ENCODE results near the gene SLC39A6. TPM values are rescaled to one million over a fixed set of nuclear protein-coding genes. Genes with fewer than 3 reads are reported as not detected.
"Not testable (repeated sequence)": the region's sequence is repeated elsewhere in the genome, so short reads cannot be mapped to it uniquely, and the experiment has no call there.

The SLC39A6 gene
- total RNA-seq: 10 to 100 TPM; 25.7 to 27.9 TPM
- long read RNA-seq, donor 1, transcript SLC39A6-201 (10 exons, 3,543 nt): major isoform, 8 of 11 reads
- long read RNA-seq, donor 1, partial matches to known transcripts: 1 of 11 reads
- long read RNA-seq, donor 1, other reads (novel, unspliced or antisense): 1 of 11 reads
- long read RNA-seq, donor 2, transcript SLC39A6-201 (10 exons, 3,543 nt): major isoform, 5 of 23 reads
- long read RNA-seq, donor 2, partial matches to known transcripts: 17 of 23 reads
- long read RNA-seq, donor 2, other reads (novel, unspliced or antisense): 0 of 23 reads

- DNase-seq (ENCODE audit: low spot score): peak; percentile 99
- intact Hi-C loops (cut with DNase I): no loop called here
Measured at GRCh38 chr18:36129300-36130038, at the start of gene SLC39A6, which contains the start of gene ELP2. TSS of gene SLC39A6 (minus strand) at chr18:36129340. CDS start at chr18:36127007, 2,333 bp downstream. TSS of gene ELP2 (plus strand) at chr18:36129899. CDS start at chr18:36129934, 35 bp downstream.

GRCh38 chr18:36177913-36178312, 48.8 kb upstream of the SLC39A6 start:
- no peak for DNase-seq (ENCODE audit: low spot score)
- intact Hi-C loops (cut with DNase I): no loop called here

GRCh38 chr18:36176711-36177110, 47.6 kb upstream of the SLC39A6 start:
- intact Hi-C loops (cut with DNase I): no loop called here
- DNase-seq (ENCODE audit: low spot score): no peak

- DNase-seq (ENCODE audit: low spot score): no peak
- intact Hi-C loops (cut with DNase I): no loop called here
Measured at GRCh38 chr18:36176177-36176584, 47.0 kb upstream of the SLC39A6 start.

DNA sequence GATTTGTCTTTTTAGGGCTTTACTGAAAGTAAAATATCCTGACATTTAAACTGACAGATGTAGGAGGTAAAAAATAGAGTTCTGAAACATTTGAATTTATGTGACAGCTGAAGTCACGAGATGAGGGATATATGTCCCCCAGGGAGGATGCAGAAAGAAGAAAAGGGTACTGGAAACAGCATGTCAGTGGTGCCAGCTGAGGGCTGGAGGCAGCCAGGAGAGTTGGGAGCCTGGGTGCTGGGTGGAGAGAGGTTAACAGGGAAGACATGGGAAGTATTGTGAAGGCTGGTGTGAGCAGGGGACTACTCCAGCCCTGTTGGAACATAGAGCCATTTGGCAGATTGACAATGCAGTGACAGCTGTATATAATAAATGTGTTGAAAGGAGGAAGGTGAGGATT, 46.3 kb upstream of the SLC39A6 start:
- no peak for DNase-seq (ENCODE audit: low spot score)
- intact Hi-C loops (cut with DNase I): no loop called here

DNA sequence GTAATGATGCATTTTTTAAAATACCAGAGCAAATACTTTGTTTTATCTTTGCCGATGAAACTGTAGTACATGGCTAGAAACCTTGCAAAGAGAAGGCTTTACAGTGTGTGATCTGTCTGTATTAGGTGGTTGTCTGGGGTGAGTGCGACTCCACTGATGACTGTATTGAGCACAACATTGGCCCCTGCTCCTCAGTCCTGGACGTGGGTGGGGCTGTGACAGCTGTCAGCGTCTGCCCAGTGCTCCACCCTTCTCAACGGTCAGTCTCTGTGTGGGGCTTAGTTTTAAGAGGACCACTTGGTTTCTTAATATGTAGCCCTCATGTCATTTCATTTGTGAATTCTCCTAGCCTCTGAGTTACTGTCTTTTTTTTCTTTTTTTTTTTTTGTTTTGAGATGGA, 40.8 kb upstream of the SLC39A6 start:
- intact Hi-C loops (cut with DNase I): no loop called here
- no peak for DNase-seq (ENCODE audit: low spot score)

DNA sequence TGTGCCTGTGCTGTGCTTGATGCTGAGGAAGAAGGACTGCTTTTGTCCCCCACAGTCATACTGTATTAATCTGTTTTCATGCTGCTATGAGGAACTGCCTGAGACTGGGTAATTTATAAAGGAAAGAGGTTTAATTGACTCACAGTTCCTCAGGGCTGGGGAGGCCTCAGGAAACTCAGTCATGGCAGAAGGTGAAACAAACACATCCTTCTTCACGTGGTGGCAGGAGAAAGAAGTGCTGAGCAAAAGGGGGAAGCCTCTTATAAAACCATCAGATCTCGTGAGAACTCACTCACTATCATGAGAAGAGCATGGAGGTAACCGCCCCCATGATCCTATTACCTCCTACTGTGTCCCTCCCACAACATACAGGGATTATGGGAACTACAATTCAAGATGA, 39.2 kb upstream of the SLC39A6 start:
- DNase-seq (ENCODE audit: low spot score); intact Hi-C loops (cut with DNase I): not testable (repeated sequence)

DNA sequence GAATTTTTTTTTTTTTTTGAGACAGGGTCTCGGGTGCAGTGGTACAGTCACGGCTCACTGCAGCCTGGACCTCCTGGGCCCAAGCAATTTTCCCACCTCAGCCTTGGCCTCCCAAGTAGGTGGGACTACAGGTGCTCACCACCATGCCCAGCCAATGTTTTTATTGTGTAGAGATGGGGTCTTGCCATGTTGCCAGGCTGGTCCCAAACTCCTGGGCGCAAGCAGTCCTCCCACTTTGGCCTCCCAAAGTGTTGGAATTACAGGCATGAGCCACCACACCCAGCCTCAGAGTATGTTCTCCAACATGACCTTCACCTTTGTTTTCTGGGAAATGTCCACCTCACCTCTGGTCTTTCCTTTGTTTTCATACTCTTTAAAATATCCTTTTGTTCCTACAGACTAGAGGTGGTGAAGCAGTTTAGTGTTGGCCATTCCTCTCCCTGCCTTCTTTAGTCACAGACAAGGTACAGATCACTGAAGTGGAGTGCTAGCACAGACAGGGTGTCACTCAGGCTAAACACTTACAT, 38.6 kb upstream of the SLC39A6 start:
- intact Hi-C loops (cut with DNase I): no loop called here
- DNase-seq (ENCODE audit: low spot score): no peak

GRCh38 chr18:36162981-36163380, 33.8 kb upstream of the SLC39A6 start:
- no peak for DNase-seq (ENCODE audit: low spot score)
- intact Hi-C loops (cut with DNase I): no loop called here

DNA sequence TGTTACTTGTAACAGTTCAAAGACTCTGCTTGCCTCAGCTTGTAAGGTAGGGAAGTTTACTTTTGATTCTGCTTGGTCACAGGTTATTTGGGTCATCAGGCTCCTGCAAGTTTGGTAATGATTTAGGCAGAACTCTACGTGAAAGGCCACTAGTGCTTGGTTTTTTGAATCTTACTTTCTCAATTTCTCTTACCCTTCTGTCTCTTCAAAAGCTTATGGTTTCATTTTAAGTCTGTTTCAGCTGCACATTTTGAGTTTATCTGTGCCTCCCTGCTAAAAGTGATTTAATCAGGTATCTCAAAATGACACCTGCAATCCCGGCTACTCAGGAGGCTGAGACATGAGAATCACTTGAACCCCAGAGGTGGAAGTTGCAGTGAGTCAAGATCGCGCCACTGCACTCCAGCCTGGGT, 31.8 kb upstream of the SLC39A6 start:
- DNase-seq (ENCODE audit: low spot score): no peak
- intact Hi-C loops (cut with DNase I): no loop called here

GRCh38 chr18:36158266-36158867, 29.2 kb upstream of the SLC39A6 start:
- intact Hi-C loops (cut with DNase I): no loop called here
- DNase-seq (ENCODE audit: low spot score): no peak

- intact Hi-C loops (cut with DNase I): no loop called here
- DNase-seq (ENCODE audit: low spot score): no peak
Measured at GRCh38 chr18:36157441-36157840, 28.3 kb upstream of the SLC39A6 start.

DNA sequence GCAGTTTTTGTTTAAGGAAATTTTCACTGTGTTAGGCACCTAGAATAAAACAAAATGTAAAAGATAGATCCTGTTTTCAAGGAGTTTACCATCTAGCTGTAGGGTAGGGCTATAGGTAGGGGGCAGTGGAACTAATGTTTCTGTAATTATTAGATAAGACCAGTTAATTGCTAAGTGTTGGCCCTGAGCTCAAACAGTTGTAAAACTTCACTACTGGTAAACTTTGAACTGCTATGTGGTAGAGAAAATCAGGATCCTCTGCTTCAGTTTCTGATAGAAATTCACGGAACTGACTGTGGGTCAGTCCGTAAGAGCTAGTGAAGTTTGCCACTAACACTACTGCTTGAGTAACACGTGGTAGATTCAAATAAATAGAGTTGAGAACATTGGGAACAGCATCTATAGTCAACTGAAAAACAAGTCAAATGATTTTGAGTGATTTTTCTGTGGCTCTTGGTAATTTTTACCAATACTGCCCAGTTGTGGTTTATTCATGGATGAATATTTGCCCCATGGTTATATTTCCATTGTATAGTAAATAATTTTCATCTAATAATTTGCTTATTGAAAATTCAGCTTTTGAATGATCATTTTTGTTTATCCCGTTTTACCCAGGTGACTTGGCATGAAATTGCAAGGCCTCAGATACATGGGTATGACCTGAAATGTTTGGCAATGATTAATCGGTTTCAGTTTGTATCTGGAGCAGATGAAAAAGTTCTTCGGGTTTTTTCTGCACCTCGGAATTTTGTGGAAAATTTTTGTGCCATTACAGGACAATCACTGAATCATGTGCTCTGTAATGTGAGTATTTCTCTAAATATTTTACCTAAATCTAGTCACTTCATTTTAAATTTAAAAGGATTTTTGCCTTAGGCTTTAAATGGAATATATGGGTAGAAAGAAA, 27.0 kb upstream of the SLC39A6 start:
- intact Hi-C loops (cut with DNase I): no loop called here
- no peak for DNase-seq (ENCODE audit: low spot score)

GRCh38 chr18:36153771-36154170, 24.6 kb upstream of the SLC39A6 start:
- intact Hi-C loops (cut with DNase I): no loop called here
- no peak for DNase-seq (ENCODE audit: low spot score)

DNA sequence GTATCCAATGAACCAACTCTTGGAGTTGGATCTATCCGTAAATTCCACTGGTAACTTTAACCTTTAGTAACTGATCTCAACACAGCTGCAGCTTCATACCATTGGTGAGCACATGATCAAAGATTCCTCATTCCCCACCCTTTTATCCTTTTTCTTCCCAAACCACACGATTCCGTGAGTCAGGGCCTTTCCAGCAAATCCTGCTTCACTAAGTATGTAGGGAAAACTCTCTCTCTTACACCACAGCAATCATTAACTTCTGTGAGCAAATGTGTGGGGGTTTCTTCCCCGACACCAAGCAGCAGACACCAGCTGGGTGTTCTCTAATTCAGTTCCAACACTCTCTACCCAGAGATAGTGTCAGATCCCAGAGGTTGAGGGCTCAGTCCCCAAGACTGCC, 24.1 kb upstream of the SLC39A6 start:
- DNase-seq (ENCODE audit: low spot score): no peak
- intact Hi-C loops (cut with DNase I): no loop called here

DNA sequence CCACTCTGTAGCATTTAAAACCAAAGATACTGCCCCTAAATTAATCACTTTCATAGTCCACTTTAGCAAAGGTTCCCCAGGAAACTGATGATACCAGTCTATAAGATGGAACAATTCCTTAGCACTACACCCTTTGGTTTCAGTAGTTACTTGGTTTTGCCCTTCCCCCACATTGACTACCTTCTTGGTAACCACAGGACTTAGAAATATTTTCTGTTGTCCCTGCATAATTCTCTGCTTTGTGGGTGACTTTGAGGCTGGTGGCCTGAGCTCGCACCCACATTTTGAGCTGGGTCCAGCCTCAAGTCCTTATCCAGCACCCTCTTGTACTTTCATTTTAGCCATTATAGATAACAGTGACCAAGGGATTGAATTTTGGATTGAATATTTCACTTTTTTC, 23.6 kb upstream of the SLC39A6 start:
- intact Hi-C loops (cut with DNase I): no loop called here
- no peak for DNase-seq (ENCODE audit: low spot score)

- no peak for DNase-seq (ENCODE audit: low spot score)
- intact Hi-C loops (cut with DNase I): no loop called here
Measured at GRCh38 chr18:36149514-36150289, 20.6 kb upstream of the SLC39A6 start.

DNA sequence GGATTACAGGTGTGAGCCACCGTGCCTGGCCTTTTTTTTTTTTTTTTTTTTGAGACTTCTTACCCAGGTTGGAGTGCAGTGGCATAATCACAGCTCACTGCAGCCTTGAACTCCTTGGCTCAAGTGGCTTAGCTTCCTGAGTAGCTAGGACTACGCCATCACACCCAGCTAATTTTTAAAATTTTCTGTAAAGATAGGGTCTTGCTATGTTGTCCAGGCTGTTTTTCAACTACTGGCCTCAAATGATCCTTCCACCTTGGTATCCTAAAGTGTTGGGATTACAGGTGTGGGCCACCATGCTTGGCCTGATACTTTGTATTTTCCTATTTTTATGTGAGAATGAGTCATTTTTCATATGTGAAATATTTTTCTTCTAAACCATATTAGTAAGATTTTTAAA, 14.3 kb upstream of the SLC39A6 start:
- DNase-seq (ENCODE audit: low spot score): no peak
- intact Hi-C loops (cut with DNase I): no loop called here

- DNase-seq (ENCODE audit: low spot score): no peak
- intact Hi-C loops (cut with DNase I): no loop called here
Measured at GRCh38 chr18:36142751-36143150, 13.6 kb upstream of the SLC39A6 start.
